NCI-H2029 (cell line): ENCODE data around the gene EHBP1L1.
A peak's percentile ranks its signal among the peaks of the same experiment; 100 is the strongest.

Source experiments
- DNase-seq: peaks from one replicate; lab custom pipeline; 2025; lab: John Stamatoyannopoulos, UW

Gene EHBP1L1

GRCh38 chr11:65595131-65595530 lies 19.3 kb downstream of the EHBP1L1 start:
- no peak for DNase-seq

GRCh38 chr11:65595543-65596281 lies 19.9 kb downstream of the EHBP1L1 start, which contains the start of gene KCNK7:
Gene KCNK7, minus strand, starts transcription at chr11:65595800. Its CDS starts 28 bp downstream, at chr11:65595772.
- DNase-seq, result peak; percentile 17

GRCh38 chr11:65596520-65596919 lies 20.7 kb downstream of the EHBP1L1 start:
- no peak for DNase-seq

- DNase-seq, result no peak
These were observed 22.4 kb downstream of the EHBP1L1 start for GRCh38 chr11:65598258-65598699.

- no peak for DNase-seq
These were observed 23.5 kb downstream of the EHBP1L1 start for GRCh38 chr11:65599216-65599954.

- no peak for DNase-seq
These were observed 24.0 kb downstream of the EHBP1L1 start for GRCh38 chr11:65599955-65600246.

- DNase-seq, result no peak
These were observed 28.4 kb downstream of the EHBP1L1 start for GRCh38 chr11:65604258-65604657.

GRCh38 chr11:65606876-65607613 lies 31.2 kb downstream of the EHBP1L1 start:
- peak; percentile 96 for DNase-seq

GRCh38 chr11:65607614-65608426 lies 32.0 kb downstream of the EHBP1L1 start:
- no peak for DNase-seq

GRCh38 chr11:65609229-65609628 lies 33.4 kb downstream of the EHBP1L1 start:
- DNase-seq, result no peak

- DNase-seq, result no peak
These were observed 33.8 kb downstream of the EHBP1L1 start for GRCh38 chr11:65609665-65610064.

- no peak for DNase-seq
These were observed 34.6 kb downstream of the EHBP1L1 start for GRCh38 chr11:65610404-65610803.

- no peak for DNase-seq
These were observed 35.3 kb downstream of the EHBP1L1 start for GRCh38 chr11:65611028-65611757.

- no peak for DNase-seq
These were observed 36.1 kb downstream of the EHBP1L1 start for GRCh38 chr11:65611758-65612603.

- DNase-seq, result no peak
These were observed 36.8 kb downstream of the EHBP1L1 start for GRCh38 chr11:65612691-65613090.

GRCh38 chr11:65613091-65613928 lies 37.5 kb downstream of the EHBP1L1 start:
- DNase-seq, result no peak

- DNase-seq, result peak; percentile 100
These were observed 39.5 kb downstream of the EHBP1L1 start, which contains the start of gene PCNX3 for GRCh38 chr11:65615229-65615949. Gene PCNX3, plus strand, starts transcription at chr11:65615776. Its CDS starts 536 bp downstream, at chr11:65616312.

- DNase-seq, result no peak
These were observed 40.2 kb downstream of the EHBP1L1 start for GRCh38 chr11:65615950-65616574.
